Measurements from ENCODE around the gene WDR38.
A peak's percentile ranks its signal among the peaks of the same experiment; 100 is the strongest.

The WDR38 gene

GRCh38 chr9:124857533-124858162, 4.4 kb downstream of the WDR38 start:
- no peak for DNase-seq (ENCODE audit: low read depth, low spot score)

- DNase-seq (ENCODE audit: low read depth, low spot score) = no peak
These were observed 5.2 kb downstream of the WDR38 start for GRCh38 chr9:124858330-124859046.

- DNase-seq (ENCODE audit: low read depth, low spot score) = no peak
These were observed 6.7 kb downstream of the WDR38 start for GRCh38 chr9:124859803-124860581.

GRCh38 chr9:124860582-124861341, 7.5 kb downstream of the WDR38 start:
- DNase-seq (ENCODE audit: low read depth, low spot score) = no peak

- peak; percentile 94 for DNase-seq (ENCODE audit: low read depth, low spot score)
These were observed 8.3 kb downstream of the WDR38 start, which contains the start of the genes ARPC5L and RPL35 for GRCh38 chr9:124861342-124862229. TSS of gene ARPC5L (plus strand) at chr9:124862130. CDS start at chr9:124869291, 7,161 bp downstream. TSS of gene RPL35 (minus strand) at chr9:124861957. CDS start at chr9:124861912, 45 bp downstream.

- no peak for DNase-seq (ENCODE audit: low read depth, low spot score)
These were observed 10.2 kb downstream of the WDR38 start for GRCh38 chr9:124863371-124863871.

GRCh38 chr9:124868511-124869465, 15.5 kb downstream of the WDR38 start:
- peak; percentile 89 for DNase-seq (ENCODE audit: low read depth, low spot score)

- DNase-seq (ENCODE audit: low read depth, low spot score) = no peak
These were observed 16.3 kb downstream of the WDR38 start for GRCh38 chr9:124869466-124869985.

GRCh38 chr9:124869986-124870560, 16.8 kb downstream of the WDR38 start:
- no peak for DNase-seq (ENCODE audit: low read depth, low spot score)

GRCh38 chr9:124870723-124871122, 17.5 kb downstream of the WDR38 start:
- DNase-seq (ENCODE audit: low read depth, low spot score) = no peak

- DNase-seq (ENCODE audit: low read depth, low spot score) = no peak
These were observed 17.9 kb downstream of the WDR38 start for GRCh38 chr9:124871156-124871561.

GRCh38 chr9:124873664-124874063, 20.4 kb downstream of the WDR38 start:
- DNase-seq (ENCODE audit: low read depth, low spot score) = no peak

GRCh38 chr9:124875501-124875900, 22.2 kb downstream of the WDR38 start:
- DNase-seq (ENCODE audit: low read depth, low spot score) = no peak

- no peak for DNase-seq (ENCODE audit: low read depth, low spot score)
These were observed 23.9 kb downstream of the WDR38 start for GRCh38 chr9:124877021-124877782.

- no peak for DNase-seq (ENCODE audit: low read depth, low spot score)
These were observed 24.8 kb downstream of the WDR38 start for GRCh38 chr9:124878021-124878420.

- DNase-seq (ENCODE audit: low read depth, low spot score) = no peak
These were observed 25.3 kb downstream of the WDR38 start for GRCh38 chr9:124878518-124878917.

- DNase-seq (ENCODE audit: low read depth, low spot score) = no peak
These were observed 26.0 kb downstream of the WDR38 start for GRCh38 chr9:124879226-124879625.

GRCh38 chr9:124880501-124880900, 27.2 kb downstream of the WDR38 start:
- peak; percentile 56 for DNase-seq (ENCODE audit: low read depth, low spot score)

Measured in ELF-1 (cell line).